Measurements from ENCODE around the gene DNAH6. TPM values are rescaled to one million over a fixed set of nuclear protein-coding genes. Genes with fewer than 3 reads are reported as not detected.

DNAH6 gene
- polyA plus RNA-seq, 1 donor (not counting 4 experiments of a cell fraction or from before 2014, with no cell fraction given): 0.05 TPM

- Histone ChIP-seq H3K27me3 (ENCODE audit: control insufficient read depth, extremely low read depth, insufficient read depth, low read length) (peaks cover 2% of the 10 kb centered on the region), H3K4me2 (ENCODE audit: control insufficient read depth, extremely low read depth, insufficient read depth, low read depth, low read length) (no peak overlapping the region), H3K4me3 (ENCODE audit: control insufficient read depth in 2 of 3, extremely low read depth in 1 of 3, insufficient read depth in 2 of 3, low read depth in 1 of 3, low read length in 3 of 3) (no peak overlapping the region), H3K27ac (ENCODE audit: control insufficient read depth, insufficient read depth, low read length) (no peak overlapping the region), H3K9me1 (ENCODE audit: control insufficient read depth, extremely low read depth, insufficient read depth, low read length) (no peaks in the 10 kb centered on the region), H4K20me1 (ENCODE audit: control insufficient read depth, extremely low read depth, insufficient read depth, low read length) (no peaks in the 10 kb centered on the region), H3K79me2 (ENCODE audit: control insufficient read depth, insufficient read depth, low read length) (no peaks in the 10 kb centered on the region), H3K9me3 (ENCODE audit: control insufficient read depth, low read depth, low read length) (no peaks in the 10 kb centered on the region), H3K36me3 (ENCODE audit: control insufficient read depth in 2 of 2, extremely low read depth in 1 of 2, insufficient read depth in 2 of 2, low read length in 2 of 2) (no peaks in the 10 kb centered on the region), H2AFZ (ENCODE audit: control insufficient read depth, low read length) (no peak overlapping the region), H3K4me1 (ENCODE audit: control insufficient read depth, extremely low read depth, insufficient read depth, low read length) (no peaks in the 10 kb centered on the region), H3K9ac (ENCODE audit: control insufficient read depth, extremely low read depth, insufficient read depth, low read length) (no peak overlapping the region)
- FAIRE-seq (no peak), DNase-seq (ENCODE audit: low read depth, low spot score) (no peak)
- dilution Hi-C loops (cut with MboI; ENCODE audit: extremely low pct_ligation_motif_present, low sequenced_read_pairs): no loop called here
- TF ChIP-seq CTCF (optimal IDR thresholded peaks at IDR 0.05 in 1 of 3, IDR thresholded peaks at IDR 0.05 in 1 of 3, conservative IDR thresholded peaks at IDR 0.05 in 1 of 3; ENCODE audit: extremely low read depth in 1 of 3, insufficient read depth in 2 of 3, low read length in 3 of 3) (no peak), EZH2 (IDR thresholded peaks at IDR 0.05; ENCODE audit: low read length) (no peak)
Observed at GRCh38 chr2:84788027-84788426, 271.7 kb downstream of the DNAH6 start.

- H3K36me3 ChIP-seq (ENCODE audit: control insufficient read depth in 2 of 2, extremely low read depth in 1 of 2, insufficient read depth in 2 of 2, low read length in 2 of 2): no peaks in the 10 kb centered on the region
- TF ChIP-seq EZH2 (IDR thresholded peaks at IDR 0.05; ENCODE audit: low read length) (no peak), CTCF (optimal IDR thresholded peaks at IDR 0.05 in 1 of 3, IDR thresholded peaks at IDR 0.05 in 1 of 3, conservative IDR thresholded peaks at IDR 0.05 in 1 of 3; ENCODE audit: extremely low read depth in 1 of 3, insufficient read depth in 2 of 3, low read length in 3 of 3) (no peak)
- H3K4me2 ChIP-seq (ENCODE audit: control insufficient read depth, extremely low read depth, insufficient read depth, low read depth, low read length): no peak overlapping the region
- H3K4me1 ChIP-seq (ENCODE audit: control insufficient read depth, extremely low read depth, insufficient read depth, low read length): no peaks in the 10 kb centered on the region
- H4K20me1 ChIP-seq (ENCODE audit: control insufficient read depth, extremely low read depth, insufficient read depth, low read length): no peaks in the 10 kb centered on the region
- no peak overlapping the region for H3K27ac ChIP-seq (ENCODE audit: control insufficient read depth, insufficient read depth, low read length)
- no peaks in the 10 kb centered on the region for H3K79me2 ChIP-seq (ENCODE audit: control insufficient read depth, insufficient read depth, low read length)
- dilution Hi-C loops (cut with MboI; ENCODE audit: extremely low pct_ligation_motif_present, low sequenced_read_pairs): no loop called here
- no peak for FAIRE-seq
- H2AFZ ChIP-seq (ENCODE audit: control insufficient read depth, low read length): no peak overlapping the region
- DNase-seq (ENCODE audit: low read depth, low spot score): no peak
- H3K9ac ChIP-seq (ENCODE audit: control insufficient read depth, extremely low read depth, insufficient read depth, low read length): no peak overlapping the region
- peaks cover 3% of the 10 kb centered on the region for H3K27me3 ChIP-seq (ENCODE audit: control insufficient read depth, extremely low read depth, insufficient read depth, low read length)
- no peaks in the 10 kb centered on the region for H3K9me1 ChIP-seq (ENCODE audit: control insufficient read depth, extremely low read depth, insufficient read depth, low read length)
- no peaks in the 10 kb centered on the region for H3K9me3 ChIP-seq (ENCODE audit: control insufficient read depth, low read depth, low read length)
- H3K4me3 ChIP-seq (ENCODE audit: control insufficient read depth in 2 of 3, extremely low read depth in 1 of 3, insufficient read depth in 2 of 3, low read depth in 1 of 3, low read length in 3 of 3): no peak overlapping the region
Observed at GRCh38 chr2:84788498-84788897, 272.2 kb downstream of the DNAH6 start.
